ENCODE results near the gene NTHL1.
A peak's percentile ranks its signal among the peaks of the same experiment; 100 is the strongest.

GRCh38 chr16:2039274-2040031, 8.2 kb downstream of the NTHL1 start:
- peak; percentile 28; the same call in 1 of the 2 replicates for TF ChIP-seq POLR2AphosphoS5 (IDR thresholded peaks at IDR 0.05; ENCODE audit: low read depth)
- TF ChIP-seq EZH2 (IDR thresholded peaks at IDR 0.05; ENCODE audit: low read depth, unreplicated experiment) = no peak
- TF ChIP-seq CTCF (conservative IDR thresholded peaks at IDR 0.05; ENCODE audit: low read depth in 2 of 2) = no peak
- no peak for TF ChIP-seq CREB1 (CRISPR knock-in tag; IDR thresholded peaks at IDR 0.05; ENCODE audit: low read depth)
- TF ChIP-seq EZH2phosphoT487 (IDR thresholded peaks at IDR 0.05; ENCODE audit: unreplicated experiment) = no peak

Data from GM23338 (cell line).